22Rv1 (cell line): ENCODE data around the gene THTPA.

Source experiments
- ZFX ChIP-seq: fragments of 450-650 bp; IDR thresholded peaks from 2 replicates; pipeline ENCODE4 v1.6.1; 2017; ENCODE audit warnings: antibody characterized with exemption, borderline replicate concordance
- TF ChIP-seq, protein P1 (sequence below): fragments of 450-650 bp; IDR thresholded peaks from 2 replicates; pipeline ENCODE4 v1.5.1; 2017; ENCODE audit warnings: mild to moderate bottlenecking

GRCh38 chr14:23572836-23573235, 16.8 kb downstream of the THTPA start:
- TF ChIP-seq, protein P1, sequence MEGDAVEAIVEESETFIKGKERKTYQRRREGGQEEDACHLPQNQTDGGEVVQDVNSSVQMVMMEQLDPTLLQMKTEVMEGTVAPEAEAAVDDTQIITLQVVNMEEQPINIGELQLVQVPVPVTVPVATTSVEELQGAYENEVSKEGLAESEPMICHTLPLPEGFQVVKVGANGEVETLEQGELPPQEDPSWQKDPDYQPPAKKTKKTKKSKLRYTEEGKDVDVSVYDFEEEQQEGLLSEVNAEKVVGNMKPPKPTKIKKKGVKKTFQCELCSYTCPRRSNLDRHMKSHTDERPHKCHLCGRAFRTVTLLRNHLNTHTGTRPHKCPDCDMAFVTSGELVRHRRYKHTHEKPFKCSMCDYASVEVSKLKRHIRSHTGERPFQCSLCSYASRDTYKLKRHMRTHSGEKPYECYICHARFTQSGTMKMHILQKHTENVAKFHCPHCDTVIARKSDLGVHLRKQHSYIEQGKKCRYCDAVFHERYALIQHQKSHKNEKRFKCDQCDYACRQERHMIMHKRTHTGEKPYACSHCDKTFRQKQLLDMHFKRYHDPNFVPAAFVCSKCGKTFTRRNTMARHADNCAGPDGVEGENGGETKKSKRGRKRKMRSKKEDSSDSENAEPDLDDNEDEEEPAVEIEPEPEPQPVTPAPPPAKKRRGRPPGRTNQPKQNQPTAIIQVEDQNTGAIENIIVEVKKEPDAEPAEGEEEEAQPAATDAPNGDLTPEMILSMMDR = no peak
- no peak for TF ChIP-seq ZFX
